ENCODE results near the gene NINL.

Gene NINL

DNA sequence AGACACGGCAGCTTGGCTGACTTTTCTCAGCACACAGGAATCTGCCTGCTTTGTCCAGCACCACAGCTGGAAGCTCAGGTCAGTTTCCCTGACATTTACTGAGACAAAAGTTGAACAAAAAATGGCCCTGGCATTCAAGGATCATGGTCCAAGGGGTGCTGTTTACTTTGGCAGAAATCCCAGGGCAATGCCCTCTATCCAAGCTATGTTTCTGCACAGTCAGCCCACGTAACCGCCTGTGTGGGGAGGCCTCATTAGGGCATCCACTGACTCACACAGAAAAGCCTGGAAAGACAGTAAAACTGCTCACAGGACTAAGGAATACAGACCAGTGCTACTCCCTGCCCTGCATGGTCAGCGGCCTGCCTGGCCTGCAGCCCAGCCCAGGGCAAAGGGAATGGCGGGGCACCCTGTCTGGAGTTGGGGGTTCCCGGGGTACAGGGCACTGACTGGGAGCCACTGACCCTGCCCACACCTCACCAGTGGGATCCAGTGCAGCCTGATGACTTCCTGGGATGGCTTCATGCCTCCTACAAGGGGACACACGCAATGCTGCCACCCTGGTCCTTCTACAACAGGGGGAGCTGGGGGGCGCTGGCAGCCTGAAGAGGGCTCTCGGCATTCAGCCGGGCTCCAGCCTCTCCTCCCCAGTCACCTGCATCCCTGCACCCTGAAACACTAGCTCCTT lies 77.1 kb downstream of the NINL start:
- H3K79me2 ChIP-seq (ENCODE audit: control insufficient read depth, low read length), result no peaks in the 10 kb centered on the region
- no peak overlapping the region for H3K4me2 ChIP-seq (ENCODE audit: low read length)
- H3K27me3 ChIP-seq (ENCODE audit: control insufficient read depth, low read length), result no peaks in the 10 kb centered on the region
- no peaks in the 10 kb centered on the region for H4K20me1 ChIP-seq (ENCODE audit: control insufficient read depth, insufficient read depth, low read depth, low read length)
- H3K4me3 ChIP-seq (ENCODE audit: low read length), result no peak overlapping the region
- TF ChIP-seq EZH2phosphoT487 (IDR thresholded peaks at IDR 0.05; ENCODE audit: borderline replicate concordance, low read length), result no peak
- TF ChIP-seq, protein P1, sequence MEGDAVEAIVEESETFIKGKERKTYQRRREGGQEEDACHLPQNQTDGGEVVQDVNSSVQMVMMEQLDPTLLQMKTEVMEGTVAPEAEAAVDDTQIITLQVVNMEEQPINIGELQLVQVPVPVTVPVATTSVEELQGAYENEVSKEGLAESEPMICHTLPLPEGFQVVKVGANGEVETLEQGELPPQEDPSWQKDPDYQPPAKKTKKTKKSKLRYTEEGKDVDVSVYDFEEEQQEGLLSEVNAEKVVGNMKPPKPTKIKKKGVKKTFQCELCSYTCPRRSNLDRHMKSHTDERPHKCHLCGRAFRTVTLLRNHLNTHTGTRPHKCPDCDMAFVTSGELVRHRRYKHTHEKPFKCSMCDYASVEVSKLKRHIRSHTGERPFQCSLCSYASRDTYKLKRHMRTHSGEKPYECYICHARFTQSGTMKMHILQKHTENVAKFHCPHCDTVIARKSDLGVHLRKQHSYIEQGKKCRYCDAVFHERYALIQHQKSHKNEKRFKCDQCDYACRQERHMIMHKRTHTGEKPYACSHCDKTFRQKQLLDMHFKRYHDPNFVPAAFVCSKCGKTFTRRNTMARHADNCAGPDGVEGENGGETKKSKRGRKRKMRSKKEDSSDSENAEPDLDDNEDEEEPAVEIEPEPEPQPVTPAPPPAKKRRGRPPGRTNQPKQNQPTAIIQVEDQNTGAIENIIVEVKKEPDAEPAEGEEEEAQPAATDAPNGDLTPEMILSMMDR (IDR thresholded peaks at IDR 0.05; ENCODE audit: low read depth, low read length, poor library complexity, severe bottlenecking), result no peak
- H3K4me1 ChIP-seq (ENCODE audit: control insufficient read depth, low read length), result no peaks in the 10 kb centered on the region
- H3K9me3 ChIP-seq (ENCODE audit: control insufficient read depth, insufficient read depth, low read length), result 0 out of 2 replicates have a peak, but pooled peaks cover 5% of the 10 kb centered on the region
- no peak overlapping the region for H3K27ac ChIP-seq (ENCODE audit: low read depth, low read length)
- no peaks in the 10 kb centered on the region for H3F3A ChIP-seq (ENCODE audit: control insufficient read depth, insufficient read depth)
- H3K36me3 ChIP-seq (ENCODE audit: control insufficient read depth, low read length), result no peaks in the 10 kb centered on the region
- no peaks in the 10 kb centered on the region for H3K9me2 ChIP-seq (replicated peaks; ENCODE audit: control insufficient read depth, low read length)

DNA sequence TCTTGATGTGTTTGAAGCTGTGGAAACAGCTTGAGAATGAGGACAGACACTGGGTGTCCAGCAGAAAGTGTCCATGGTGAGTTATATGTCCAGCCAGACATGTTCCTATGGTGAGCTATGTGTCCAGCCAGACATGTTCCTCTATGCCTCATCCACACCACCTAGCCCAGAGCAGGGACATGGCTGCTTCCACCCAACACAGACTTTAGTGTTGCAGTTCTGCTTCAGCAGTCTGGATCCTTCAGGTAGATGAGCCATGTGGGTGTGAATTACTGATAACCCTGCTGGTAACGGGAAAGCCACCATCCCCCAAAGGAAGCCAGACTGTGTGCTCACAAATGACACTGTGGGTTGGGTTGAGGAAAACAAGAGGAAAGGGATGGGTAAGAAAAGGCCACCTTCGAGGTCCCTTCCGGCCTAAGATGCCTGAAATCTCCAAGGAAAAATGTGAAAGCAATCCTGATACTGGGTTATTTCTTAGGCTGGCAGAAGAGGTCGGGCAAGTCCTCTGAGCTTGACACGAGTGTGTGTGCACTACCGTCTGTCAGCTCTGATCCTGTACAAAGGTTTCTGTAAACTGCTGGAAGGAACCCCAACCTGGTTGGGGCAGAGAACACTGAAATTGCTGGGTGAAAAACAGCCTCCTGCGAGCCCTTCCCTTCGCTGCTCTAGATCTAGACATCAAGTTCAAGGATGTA lies 77.8 kb downstream of the NINL start:
- no peak overlapping the region for H3K4me2 ChIP-seq (ENCODE audit: low read length)
- H4K20me1 ChIP-seq (ENCODE audit: control insufficient read depth, insufficient read depth, low read depth, low read length), result no peaks in the 10 kb centered on the region
- H3K4me3 ChIP-seq (ENCODE audit: low read length), result no peak overlapping the region
- no peak for TF ChIP-seq EZH2phosphoT487 (IDR thresholded peaks at IDR 0.05; ENCODE audit: borderline replicate concordance, low read length)
- TF ChIP-seq, protein P1 (IDR thresholded peaks at IDR 0.05; ENCODE audit: low read depth, low read length, poor library complexity, severe bottlenecking), result no peak
- H3K9me2 ChIP-seq (replicated peaks; ENCODE audit: control insufficient read depth, low read length), result no peaks in the 10 kb centered on the region
- no peaks in the 10 kb centered on the region for H3K9me3 ChIP-seq (ENCODE audit: control insufficient read depth, insufficient read depth, low read length)
- no peaks in the 10 kb centered on the region for H3K36me3 ChIP-seq (ENCODE audit: control insufficient read depth, low read length)
- H3K27ac ChIP-seq (ENCODE audit: low read depth, low read length), result no peak overlapping the region
- H3F3A ChIP-seq (ENCODE audit: control insufficient read depth, insufficient read depth), result no peaks in the 10 kb centered on the region
- no peaks in the 10 kb centered on the region for H3K79me2 ChIP-seq (ENCODE audit: control insufficient read depth, low read length)
- no peaks in the 10 kb centered on the region for H3K27me3 ChIP-seq (ENCODE audit: control insufficient read depth, low read length)
- H3K4me1 ChIP-seq (ENCODE audit: control insufficient read depth, low read length), result no peaks in the 10 kb centered on the region

DNA sequence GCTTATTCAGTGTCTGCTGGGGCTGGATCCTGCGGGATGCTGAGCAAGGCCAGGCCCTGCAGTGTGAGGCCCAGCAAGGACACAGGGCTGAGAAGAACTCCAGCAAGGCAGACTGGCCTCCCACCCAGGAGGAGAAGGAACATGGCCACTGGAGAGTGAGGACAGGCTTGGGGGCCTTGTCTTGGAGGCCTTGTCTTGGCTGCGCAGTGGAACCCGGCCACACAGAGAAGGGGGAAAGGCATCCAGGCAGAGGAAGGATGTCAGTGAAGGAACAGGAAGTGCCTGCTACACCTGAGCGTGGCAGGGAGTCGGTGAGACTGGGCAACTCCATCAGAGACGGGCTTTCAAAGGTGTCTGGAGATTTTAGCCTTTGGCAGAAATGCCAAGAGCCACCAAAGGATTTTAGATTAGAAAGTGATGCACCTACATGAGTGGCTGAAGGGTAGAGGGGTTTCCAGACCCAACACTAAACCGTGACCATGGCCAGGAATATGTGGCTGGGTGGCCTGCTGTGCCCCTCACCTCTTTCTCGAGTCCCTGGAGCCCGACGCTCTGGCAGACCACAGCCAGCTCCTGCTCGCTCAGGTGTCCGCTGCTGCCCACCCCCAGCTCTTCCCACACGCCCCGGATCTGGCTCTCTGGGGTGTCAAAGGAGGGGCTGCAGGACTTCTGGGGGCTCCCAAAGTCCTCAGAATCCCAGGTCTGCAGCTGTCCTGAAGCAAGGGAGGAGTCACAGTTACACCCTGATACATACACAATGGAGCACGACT lies 80.8 kb downstream of the NINL start:
- H3K79me2 ChIP-seq (ENCODE audit: control insufficient read depth, low read length), result no peaks in the 10 kb centered on the region
- no peaks in the 10 kb centered on the region for H3K4me1 ChIP-seq (ENCODE audit: control insufficient read depth, low read length)
- no peaks in the 10 kb centered on the region for H3K27me3 ChIP-seq (ENCODE audit: control insufficient read depth, low read length)
- no peaks in the 10 kb centered on the region for H3K9me3 ChIP-seq (ENCODE audit: control insufficient read depth, insufficient read depth, low read length)
- no peaks in the 10 kb centered on the region for H4K20me1 ChIP-seq (ENCODE audit: control insufficient read depth, insufficient read depth, low read depth, low read length)
- no peak overlapping the region for H3K4me3 ChIP-seq (ENCODE audit: low read length)
- TF ChIP-seq EZH2phosphoT487 (IDR thresholded peaks at IDR 0.05; ENCODE audit: borderline replicate concordance, low read length), result no peak
- TF ChIP-seq, protein P1 (IDR thresholded peaks at IDR 0.05; ENCODE audit: low read depth, low read length, poor library complexity, severe bottlenecking), result no peak
- H3K36me3 ChIP-seq (ENCODE audit: control insufficient read depth, low read length), result no peaks in the 10 kb centered on the region
- no peaks in the 10 kb centered on the region for H3K9me2 ChIP-seq (replicated peaks; ENCODE audit: control insufficient read depth, low read length)
- H3K27ac ChIP-seq (ENCODE audit: low read depth, low read length), result no peak overlapping the region
- no peaks in the 10 kb centered on the region for H3F3A ChIP-seq (ENCODE audit: control insufficient read depth, insufficient read depth)
- no peak overlapping the region for H3K4me2 ChIP-seq (ENCODE audit: low read length)

Data from DOHH2 (cell line).